HG02610 (cell line): Measurements from ENCODE around the gene LINC01488.

Experiments used
- ATAC-seq: cut with Tn5 transposase; IDR thresholded peaks from one replicate; pipeline ENCODE4 v1.9.1; 2021; ENCODE audit warnings: mild to moderate bottlenecking, moderate library complexity; ENCODE audit not compliant: unreplicated experiment

Gene LINC01488

GRCh38 chr11:69541501-69542313 lies 60.2 kb downstream of the LINC01488 start:
- no peak for ATAC-seq

GRCh38 chr11:69542314-69543168 lies 61.1 kb downstream of the LINC01488 start:
- ATAC-seq, result no peak
